ENCODE results near the gene ECE1. TPM values are rescaled to one million over a fixed set of nuclear protein-coding genes. Genes with fewer than 3 reads are reported as not detected.

Gene ECE1
- total and polyA plus RNA-seq, 7 donors = 12.2 to 24.9 (median 14.6) TPM

GRCh38 chr1:21307663-21308305 is 17.5 kb upstream of the ECE1 start:
- WGBS, 3 donors = 84 to 93% (median 86%) methylated on average over 6 of the region's 6 CpGs
- DNase-seq (no peak), ATAC-seq (no peak)
- intact Hi-C loops (cut with DNase I) = no loop called here
- H3K27me3 ChIP-seq (ENCODE audit: insufficient read depth in 3 of 3, low read length in 2 of 3) = no peaks in the 10 kb centered on the region
- no peak overlapping the region for H3K27ac ChIP-seq
- peaks cover 7% of the 10 kb centered on the region for H3K4me1 ChIP-seq
- H3K4me3 ChIP-seq = no peak overlapping the region
- no peak for TF ChIP-seq CTCF (IDR thresholded peaks at IDR 0.05)
- H3K9me3 ChIP-seq = no peaks in the 10 kb centered on the region
- H3K36me3 ChIP-seq (ENCODE audit: insufficient read depth in 1 of 2, low read depth in 1 of 2) = no peaks in the 10 kb centered on the region

GRCh38 chr1:21307210-21307609 is 16.9 kb upstream of the ECE1 start:
- intact Hi-C loops (cut with DNase I) = no loop called here
- Histone ChIP-seq H3K27me3 (ENCODE audit: insufficient read depth in 3 of 3, low read length in 2 of 3) (no peaks in the 10 kb centered on the region), H3K36me3 (ENCODE audit: insufficient read depth in 1 of 2, low read depth in 1 of 2) (no peaks in the 10 kb centered on the region), H3K9me3 (no peaks in the 10 kb centered on the region), H3K4me3 (no peak overlapping the region), H3K27ac (no peak overlapping the region), H3K4me1 (peaks cover 7% of the 10 kb centered on the region)
- DNase-seq (no peak), ATAC-seq (no peak)
- WGBS, 3 donors = 88 to 97% (median 93%) methylated on average over 7 of the region's 7 CpGs
- TF ChIP-seq CTCF (IDR thresholded peaks at IDR 0.05) = no peak

GRCh38 chr1:21305900-21306189 is 15.6 kb upstream of the ECE1 start:
- DNase-seq (no peak), ATAC-seq (no peak)
- no peaks in the 10 kb centered on the region for H3K27me3 ChIP-seq (ENCODE audit: insufficient read depth in 3 of 3, low read length in 2 of 3)
- H3K4me3 ChIP-seq = no peak overlapping the region
- H3K9me3 ChIP-seq = no peaks in the 10 kb centered on the region
- WGBS, 3 donors = 75 to 94% (median 82%) methylated on average over 1 of the region's 1 CpG
- no peak overlapping the region for H3K27ac ChIP-seq
- no peak for TF ChIP-seq CTCF (IDR thresholded peaks at IDR 0.05)
- H3K4me1 ChIP-seq = peaks cover 7% of the 10 kb centered on the region
- H3K36me3 ChIP-seq (ENCODE audit: insufficient read depth in 1 of 2, low read depth in 1 of 2) = no peaks in the 10 kb centered on the region
- intact Hi-C loops (cut with DNase I) = no loop called here

GRCh38 chr1:21305155-21305899 is 15.1 kb upstream of the ECE1 start:
- ATAC-seq (no peak), DNase-seq (no peak)
- no peak overlapping the region for H3K27ac ChIP-seq
- H3K4me1 ChIP-seq = peaks cover 7% of the 10 kb centered on the region
- WGBS, 3 donors = 67 to 79% (median 79%) methylated on average over 16 of the region's 16 CpGs
- no peak overlapping the region for H3K4me3 ChIP-seq
- H3K27me3 ChIP-seq (ENCODE audit: insufficient read depth in 3 of 3, low read length in 2 of 3) = no peaks in the 10 kb centered on the region
- intact Hi-C loops (cut with DNase I) = no loop called here
- no peaks in the 10 kb centered on the region for H3K36me3 ChIP-seq (ENCODE audit: insufficient read depth in 1 of 2, low read depth in 1 of 2)
- no peak for TF ChIP-seq CTCF (IDR thresholded peaks at IDR 0.05)
- no peaks in the 10 kb centered on the region for H3K9me3 ChIP-seq
